Activated CD8-positive, alpha-beta memory T cell treated with anti-CD3 and anti-CD28 coated beads for 4 hours (primary cell): ENCODE measurements around the gene AKAP9.
"Not testable (repeated sequence)": the region's sequence is repeated elsewhere in the genome, so short reads cannot be mapped to it uniquely, and the experiment has no call there.

ENCODE experiments used
- DNase-seq, 2 donors: peaks; one replicate each; pipeline ENCODE4 v3.0.0-alpha.2; 2020; ENCODE audit warnings: low read depth in 2 of 2

AKAP9 gene

GRCh38 chr7:91946549-91946948 is 5.9 kb downstream of the AKAP9 start:
- no peak for DNase-seq

- no peak for DNase-seq
These were observed 7.3 kb downstream of the AKAP9 start for GRCh38 chr7:91947948-91948347.

- no peak for DNase-seq
These were observed 8.8 kb downstream of the AKAP9 start for GRCh38 chr7:91949221-91950009.

DNA sequence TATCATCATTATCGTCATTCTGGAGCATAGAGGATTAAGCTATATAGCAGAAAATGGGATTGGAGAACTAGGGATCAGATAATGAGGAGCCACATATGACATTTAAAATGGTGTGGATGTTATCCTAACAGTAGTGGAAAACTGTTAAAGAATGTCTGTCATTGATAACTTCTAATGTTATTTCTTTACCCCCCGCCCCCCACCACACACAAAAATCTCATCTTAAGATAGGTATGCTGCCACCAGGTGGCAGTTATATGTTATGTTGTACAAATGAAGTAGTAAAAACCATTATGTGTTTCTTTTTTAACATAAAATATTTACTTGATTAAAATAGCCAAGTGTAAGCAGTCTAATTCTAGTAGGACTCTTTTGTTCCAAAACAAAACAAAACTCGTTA is 13.0 kb downstream of the AKAP9 start:
- DNase-seq, result no peak

GRCh38 chr7:91956464-91956863 is 15.8 kb downstream of the AKAP9 start:
- DNase-seq, result not testable (repeated sequence)

- no peak for DNase-seq
These were observed 16.6 kb downstream of the AKAP9 start for GRCh38 chr7:91957232-91957631.

GRCh38 chr7:91957823-91958222 is 17.2 kb downstream of the AKAP9 start:
- DNase-seq, result no peak

GRCh38 chr7:91959023-91959422 is 18.4 kb downstream of the AKAP9 start:
- DNase-seq, result no peak

DNA sequence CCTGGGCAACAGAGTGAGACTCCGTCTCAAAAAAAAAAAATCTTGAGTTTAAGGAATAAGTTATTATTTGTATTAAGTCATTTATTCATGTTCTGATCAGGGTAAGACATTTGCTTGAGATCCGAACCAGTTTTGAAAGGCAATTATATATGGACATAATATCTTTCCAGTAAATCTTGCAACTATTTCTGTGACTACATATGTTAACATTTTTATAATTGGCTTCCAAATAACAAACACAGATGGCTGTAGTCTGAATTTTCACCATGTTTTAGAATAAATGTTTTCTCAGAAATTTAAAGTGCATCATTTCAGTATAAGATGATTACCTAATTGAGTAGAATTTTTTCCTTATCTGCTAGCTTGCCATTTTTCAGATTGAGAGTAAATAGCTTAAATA is 21.2 kb downstream of the AKAP9 start:
- no peak for DNase-seq

DNA sequence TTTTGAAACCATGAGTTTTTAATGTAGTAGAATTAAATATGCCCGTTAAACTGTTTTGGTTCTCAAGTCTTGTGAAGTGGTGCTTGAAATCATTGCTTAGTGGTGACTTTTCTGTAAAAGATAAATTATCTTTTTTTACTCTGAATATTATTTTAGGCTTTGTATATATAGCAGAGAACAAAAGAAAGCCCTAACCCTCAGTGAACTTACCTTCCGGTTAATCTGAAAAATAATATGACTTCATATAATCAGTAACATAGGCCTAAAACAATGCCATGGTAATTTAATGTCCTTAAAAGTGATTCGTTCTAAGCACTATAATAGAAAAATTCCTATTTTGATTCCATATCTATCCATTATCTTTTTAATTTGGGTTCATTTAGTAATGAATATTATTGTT is 21.8 kb downstream of the AKAP9 start:
- DNase-seq, result no peak

GRCh38 chr7:91967513-91967912 is 26.9 kb downstream of the AKAP9 start:
- not testable (repeated sequence) for DNase-seq

- no peak for DNase-seq
These were observed 33.0 kb downstream of the AKAP9 start for GRCh38 chr7:91973639-91974038.

DNA sequence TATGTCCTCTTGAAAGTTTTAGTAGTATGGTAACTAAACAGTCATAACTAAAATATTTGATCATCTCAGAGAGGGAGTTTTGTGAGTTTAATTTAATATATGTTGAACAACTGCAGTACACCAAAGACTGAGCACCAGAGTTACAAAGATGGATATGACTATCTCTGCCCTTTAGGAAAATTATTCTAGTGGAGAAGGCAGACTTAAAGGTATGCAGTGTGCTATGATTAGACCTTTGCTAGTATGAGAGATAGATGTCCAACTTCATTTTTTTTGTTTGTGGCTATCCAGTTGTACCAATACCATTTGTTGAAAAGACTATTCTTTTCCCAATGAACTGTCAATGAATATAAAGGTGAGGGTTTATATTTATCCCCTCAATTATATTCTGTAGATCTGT is 33.4 kb downstream of the AKAP9 start:
- DNase-seq, result no peak

DNA sequence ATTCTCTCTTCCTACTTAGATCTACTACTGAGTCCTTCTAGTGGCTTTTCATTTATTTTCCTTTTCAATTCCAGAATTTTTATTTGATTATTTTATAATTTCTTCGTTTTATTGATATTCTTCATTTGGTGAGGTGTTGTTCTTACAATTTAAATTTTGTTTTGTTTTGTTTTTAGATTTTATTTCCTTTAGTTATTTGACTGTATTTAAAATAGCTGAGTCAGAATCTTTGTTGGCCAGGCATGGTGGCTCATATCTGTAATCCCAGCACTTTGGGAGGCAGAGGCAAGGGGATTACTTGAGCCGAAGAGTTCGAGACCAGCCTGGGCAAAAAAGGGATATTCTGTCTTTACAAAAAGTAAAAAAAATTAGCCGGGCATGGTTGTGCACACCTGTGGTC is 36.1 kb downstream of the AKAP9 start:
- DNase-seq, result no peak

GRCh38 chr7:91979590-91979989 is 38.9 kb downstream of the AKAP9 start:
- DNase-seq, result no peak

DNA sequence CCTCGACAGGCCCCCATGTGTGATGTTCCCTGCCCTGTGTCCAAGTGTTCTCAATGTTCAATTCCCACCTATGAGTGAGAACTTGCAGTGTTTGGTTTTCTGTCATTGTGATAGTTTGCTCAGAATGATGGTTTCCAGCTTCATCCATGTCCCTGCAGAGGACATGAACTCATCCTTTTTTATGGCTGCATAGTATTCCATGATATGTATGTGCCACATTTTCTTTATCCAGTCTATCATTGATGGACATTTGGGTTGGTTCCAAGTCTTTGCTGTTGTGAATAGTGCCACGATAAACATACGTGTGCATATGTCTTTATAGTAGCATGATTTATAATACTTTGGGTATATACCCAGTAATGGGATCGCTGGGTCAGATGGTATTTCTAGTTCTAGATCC is 41.7 kb downstream of the AKAP9 start:
- not testable (repeated sequence) for DNase-seq

GRCh38 chr7:91988213-91988612 is 47.6 kb downstream of the AKAP9 start:
- no peak for DNase-seq

DNA sequence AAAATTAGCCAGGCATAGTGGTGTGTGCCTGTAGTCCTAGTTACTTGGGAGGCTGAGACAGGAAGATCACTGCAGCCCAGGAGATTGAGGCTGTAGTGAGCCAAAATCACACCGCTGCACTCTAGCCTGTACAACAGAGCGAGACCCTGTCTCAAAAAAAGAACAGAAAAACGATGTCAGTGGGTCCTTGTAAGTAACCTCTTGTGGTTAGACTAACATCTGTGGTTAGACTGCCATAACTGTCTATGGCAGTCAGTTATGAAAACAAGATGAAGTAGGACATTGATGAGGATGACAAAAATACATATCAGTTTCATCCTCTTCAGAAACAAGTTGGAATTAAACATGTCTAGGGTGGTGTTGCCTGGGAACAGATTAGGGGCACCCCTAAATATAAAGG is 53.3 kb downstream of the AKAP9 start:
- DNase-seq, result no peak

DNA sequence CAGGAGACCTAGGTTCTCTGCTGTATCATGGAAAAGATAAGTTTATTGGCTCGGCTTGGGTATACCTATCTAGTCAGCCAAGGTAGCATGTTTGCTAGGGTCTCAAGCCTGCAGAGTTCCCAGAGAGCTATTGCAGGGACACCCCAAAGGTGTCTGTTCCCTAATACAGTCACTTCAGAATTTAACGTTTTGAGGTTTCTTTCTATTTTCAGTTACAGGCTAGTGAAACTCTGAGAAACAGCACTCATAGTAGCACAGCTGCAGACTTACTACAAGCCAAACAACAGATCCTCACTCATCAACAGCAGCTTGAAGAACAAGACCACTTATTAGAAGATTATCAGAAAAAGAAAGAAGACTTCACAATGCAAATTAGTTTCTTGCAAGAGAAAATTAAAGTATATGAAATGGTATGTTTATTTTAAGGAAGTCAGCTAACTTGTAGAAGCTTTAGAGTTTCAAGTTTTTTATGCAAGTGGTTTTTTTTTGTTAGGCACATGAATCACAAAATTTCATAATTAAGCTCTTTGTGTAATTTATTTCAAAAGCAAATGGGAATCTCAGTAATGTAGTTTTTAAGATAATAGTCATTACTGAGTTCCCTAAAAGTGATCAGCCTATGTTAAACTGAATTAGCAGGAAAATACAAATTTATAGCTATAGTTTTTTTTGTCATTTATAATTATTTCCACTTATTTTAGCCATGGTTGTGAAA is 54.9 kb downstream of the AKAP9 start:
- no peak for DNase-seq

DNA sequence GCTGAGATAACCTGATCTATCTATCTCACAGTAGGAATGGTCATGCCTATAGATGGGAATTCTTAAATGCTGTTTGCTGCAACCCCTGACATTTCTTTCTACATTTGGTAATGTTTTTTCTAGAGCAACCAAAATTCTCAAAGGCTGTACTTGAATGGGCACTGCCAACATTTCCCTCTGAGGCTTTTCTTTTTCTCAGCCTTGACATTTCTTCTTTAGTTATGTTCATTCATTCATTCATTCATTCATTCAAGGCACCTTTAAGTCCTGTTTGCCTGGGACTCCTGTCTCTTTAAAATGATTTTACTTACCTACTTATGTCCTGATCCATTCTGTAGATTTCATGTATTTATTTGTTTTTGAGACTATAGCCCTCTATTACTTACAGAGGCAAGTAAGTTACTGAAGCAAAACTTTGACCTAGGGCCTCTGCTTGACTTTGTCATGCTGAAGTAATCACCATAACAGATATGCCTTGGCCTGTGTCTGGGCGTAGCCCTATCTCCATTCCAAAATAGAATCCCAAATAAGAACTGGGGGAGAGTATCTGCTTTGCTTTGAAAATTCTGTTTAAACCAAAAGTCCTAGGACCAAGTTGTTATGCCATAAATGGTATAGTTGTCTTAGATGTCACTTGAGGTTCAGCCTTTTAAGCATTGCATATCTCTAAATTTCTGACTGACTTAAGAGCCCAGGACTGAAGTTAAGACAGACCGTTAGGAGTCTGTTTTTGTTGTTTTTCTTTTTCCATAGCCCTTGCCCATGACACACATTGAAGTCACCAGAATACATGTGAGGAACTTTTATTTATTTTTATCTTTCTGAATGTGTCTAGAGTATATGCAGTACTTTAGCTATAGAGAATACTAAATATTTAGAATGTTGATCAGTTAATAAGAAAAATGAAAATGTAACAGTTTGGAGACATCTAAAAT is 59.2 kb downstream of the AKAP9 start:
- no peak for DNase-seq

GRCh38 chr7:92002720-92003119 is 62.1 kb downstream of the AKAP9 start:
- DNase-seq, result no peak

- no peak for DNase-seq
These were observed 65.4 kb downstream of the AKAP9 start for GRCh38 chr7:92006046-92006445.
